GM21423 (cell line): ENCODE measurements around the gene KIF1C.
A peak's percentile ranks its signal among the peaks of the same experiment; 100 is the strongest.

Experiments
- ATAC-seq: cut with Tn5 transposase; IDR thresholded peaks from one replicate; pipeline ENCODE4 v1.9.1; 2021; ENCODE audit warnings: mild to moderate bottlenecking, moderate library complexity; ENCODE audit not compliant: unreplicated experiment

Gene KIF1C

DNA sequence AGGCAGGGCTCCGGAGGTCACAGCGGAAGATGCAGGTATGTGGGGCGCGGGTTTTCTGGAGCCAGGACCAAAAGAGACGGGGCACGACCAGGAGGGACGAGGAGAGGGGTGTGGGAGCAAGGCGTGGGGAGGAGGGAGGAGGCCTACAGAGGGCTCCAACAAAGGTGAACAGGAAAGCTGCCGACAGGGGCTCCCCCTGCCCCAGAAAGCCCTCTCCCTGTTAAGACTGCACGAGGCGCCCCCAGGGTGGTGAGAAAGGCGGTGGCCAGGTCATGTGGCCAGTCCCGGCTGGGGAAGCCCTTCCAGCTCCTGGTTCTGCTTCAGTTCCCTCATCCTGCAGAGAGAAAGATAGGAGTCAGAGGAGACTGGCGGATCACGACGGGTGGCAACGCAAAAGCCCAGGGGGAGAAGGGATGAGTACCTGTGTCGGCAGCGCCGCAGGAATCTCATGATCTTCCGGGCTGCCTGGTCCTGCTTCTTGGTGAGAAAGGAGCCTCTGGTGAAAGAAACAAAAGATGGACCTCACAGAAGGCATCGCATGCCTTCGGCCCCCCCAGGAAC is 29.2 kb upstream of the KIF1C start:
- ATAC-seq: no peak

DNA sequence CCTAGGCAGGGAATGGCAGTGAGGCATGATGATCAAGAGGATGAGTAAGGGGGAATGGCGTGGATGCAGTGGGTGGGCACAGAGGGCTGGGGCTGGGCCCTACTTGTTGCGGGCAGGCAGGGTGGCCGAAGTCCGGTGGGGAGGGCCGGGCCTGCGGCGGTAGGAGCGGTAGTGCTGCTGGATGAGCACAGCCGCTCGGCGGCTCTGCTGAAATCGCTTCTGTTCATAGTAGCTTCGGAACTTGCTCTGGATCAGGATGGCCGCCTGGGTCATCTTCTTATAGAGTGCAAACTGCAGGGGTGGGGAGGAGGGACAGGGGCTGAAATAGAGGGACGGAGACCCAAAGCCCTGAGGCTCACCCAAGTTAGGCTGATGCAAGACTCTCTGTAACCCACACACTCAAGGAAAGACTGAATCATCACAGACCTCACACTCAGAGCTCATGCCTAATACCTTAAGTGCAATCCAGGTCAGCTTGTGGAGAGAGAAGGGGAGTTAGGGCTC is 28.7 kb upstream of the KIF1C start:
- no peak for ATAC-seq

GRCh38 chr17:4969551-4970173 is 28.1 kb upstream of the KIF1C start:
- ATAC-seq: no peak

DNA sequence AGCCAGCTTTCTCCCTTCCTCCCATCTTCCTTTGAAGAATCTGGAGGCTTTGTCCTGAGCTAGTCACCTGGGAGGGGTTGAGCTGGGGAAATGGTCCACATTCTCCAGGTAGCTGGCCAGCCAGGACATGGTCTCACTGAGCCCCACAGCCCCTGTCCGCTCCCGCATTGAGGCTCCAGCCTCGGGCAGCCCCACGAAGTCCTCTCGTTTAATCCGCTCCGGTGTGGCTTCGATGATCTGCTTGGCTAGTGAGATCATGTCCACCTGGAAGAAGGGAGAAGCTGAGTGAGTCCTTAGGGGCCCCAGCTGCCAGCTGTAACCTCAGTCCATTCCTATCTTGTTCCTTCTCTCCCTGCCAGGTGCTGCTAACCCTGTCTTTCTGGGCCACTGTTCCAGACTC is 27.5 kb upstream of the KIF1C start:
- ATAC-seq: no peak

DNA sequence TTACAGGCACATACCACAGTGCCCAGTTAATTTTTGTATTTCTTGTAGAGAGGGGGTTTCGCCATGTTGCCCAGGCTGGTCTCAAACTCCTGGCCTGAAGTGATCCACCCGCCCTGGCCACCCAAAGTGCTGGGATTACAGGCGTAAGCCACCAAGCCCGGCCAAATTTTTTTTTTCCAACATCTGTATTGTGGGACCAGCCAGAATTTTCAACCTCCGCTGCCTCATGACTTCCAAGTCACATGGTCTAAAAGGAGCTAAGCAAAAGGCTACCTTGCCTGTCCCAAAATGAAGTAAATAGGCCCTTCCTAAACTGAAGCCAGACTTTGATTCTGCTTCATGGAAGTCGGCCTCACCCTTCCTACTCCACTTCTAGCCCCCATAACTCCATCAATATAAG is 25.9 kb upstream of the KIF1C start:
- no peak for ATAC-seq

- no peak for ATAC-seq
Measured at GRCh38 chr17:4972322-4972721, 25.4 kb upstream of the KIF1C start.

- ATAC-seq: no peak
Measured at GRCh38 chr17:4972752-4973151, 25.0 kb upstream of the KIF1C start.

DNA sequence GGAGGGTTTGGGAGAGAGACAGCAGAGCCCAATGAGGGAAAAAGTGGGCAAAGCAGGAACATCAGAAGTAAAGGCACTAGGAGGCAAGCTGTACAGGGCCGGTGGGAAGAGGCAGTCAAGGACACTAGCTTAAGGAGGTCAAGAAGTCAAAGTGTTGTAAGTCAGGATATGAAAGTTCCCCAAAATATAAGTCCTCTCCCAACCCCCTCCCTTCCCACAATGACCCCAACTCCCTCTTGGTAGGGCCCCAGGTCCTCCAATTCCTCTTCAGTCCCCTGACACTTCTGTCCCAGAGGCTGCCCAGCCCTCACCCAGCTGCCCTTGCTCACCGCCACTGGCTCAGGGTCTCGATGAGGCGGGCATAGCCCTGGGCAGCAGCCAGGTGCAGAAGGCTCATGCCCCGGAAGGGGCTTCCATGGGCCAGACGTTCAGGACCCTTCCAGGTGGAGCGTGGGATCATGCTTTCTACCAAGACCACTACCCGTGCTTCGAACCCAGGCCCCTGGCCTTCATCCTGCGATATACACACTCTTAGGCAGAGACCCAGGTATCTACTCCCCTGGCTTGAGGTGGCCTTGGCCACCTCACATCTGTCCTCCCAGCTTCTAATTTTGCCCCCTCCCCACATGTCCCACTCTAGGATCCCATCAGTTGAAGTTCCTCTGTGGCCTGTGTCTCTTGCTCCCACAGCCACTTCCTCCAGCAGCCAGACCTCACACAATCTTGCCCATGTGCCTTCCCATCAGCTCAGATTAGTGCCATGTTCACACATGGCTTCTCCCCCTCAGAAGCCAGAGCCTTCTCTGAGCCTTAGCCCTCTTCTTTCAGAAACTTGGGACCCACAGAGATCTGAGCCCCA is 24.3 kb upstream of the KIF1C start:
- ATAC-seq: no peak

DNA sequence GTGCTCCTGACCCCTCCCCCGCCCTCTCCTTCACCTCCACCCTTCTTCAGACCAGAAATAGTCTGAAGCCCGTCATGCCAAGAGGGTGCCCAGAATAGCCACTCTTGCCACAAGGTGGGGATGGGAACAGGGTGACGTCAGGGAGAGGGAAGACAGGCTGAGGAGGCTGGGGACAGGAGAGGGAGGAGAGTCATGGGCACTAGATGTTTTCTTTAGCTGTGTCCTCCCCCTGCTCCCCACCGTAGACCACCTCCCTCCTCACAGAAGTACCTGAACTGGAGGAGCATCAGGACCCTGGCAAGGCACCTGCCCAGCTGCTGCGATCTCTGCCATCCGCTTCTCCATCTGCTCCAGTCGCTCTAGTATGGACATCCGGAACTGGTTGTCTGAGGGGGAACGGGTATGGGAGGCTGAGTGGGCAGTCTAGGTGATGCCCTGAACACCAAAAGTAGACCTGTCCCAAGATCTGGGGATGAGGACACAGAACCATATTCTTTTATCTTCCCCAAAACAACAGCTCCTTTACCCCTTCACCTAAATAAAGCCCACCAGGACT is 23.6 kb upstream of the KIF1C start:
- ATAC-seq: no peak

- ATAC-seq: no peak
Measured at GRCh38 chr17:4978726-4979125, 19.0 kb upstream of the KIF1C start.

- no peak for ATAC-seq
Measured at GRCh38 chr17:4980644-4981216, 17.0 kb upstream of the KIF1C start.

- ATAC-seq: no peak
Measured at GRCh38 chr17:4982305-4982704, 15.4 kb upstream of the KIF1C start.

- no peak for ATAC-seq
Measured at GRCh38 chr17:4986403-4986802, 11.3 kb upstream of the KIF1C start.

DNA sequence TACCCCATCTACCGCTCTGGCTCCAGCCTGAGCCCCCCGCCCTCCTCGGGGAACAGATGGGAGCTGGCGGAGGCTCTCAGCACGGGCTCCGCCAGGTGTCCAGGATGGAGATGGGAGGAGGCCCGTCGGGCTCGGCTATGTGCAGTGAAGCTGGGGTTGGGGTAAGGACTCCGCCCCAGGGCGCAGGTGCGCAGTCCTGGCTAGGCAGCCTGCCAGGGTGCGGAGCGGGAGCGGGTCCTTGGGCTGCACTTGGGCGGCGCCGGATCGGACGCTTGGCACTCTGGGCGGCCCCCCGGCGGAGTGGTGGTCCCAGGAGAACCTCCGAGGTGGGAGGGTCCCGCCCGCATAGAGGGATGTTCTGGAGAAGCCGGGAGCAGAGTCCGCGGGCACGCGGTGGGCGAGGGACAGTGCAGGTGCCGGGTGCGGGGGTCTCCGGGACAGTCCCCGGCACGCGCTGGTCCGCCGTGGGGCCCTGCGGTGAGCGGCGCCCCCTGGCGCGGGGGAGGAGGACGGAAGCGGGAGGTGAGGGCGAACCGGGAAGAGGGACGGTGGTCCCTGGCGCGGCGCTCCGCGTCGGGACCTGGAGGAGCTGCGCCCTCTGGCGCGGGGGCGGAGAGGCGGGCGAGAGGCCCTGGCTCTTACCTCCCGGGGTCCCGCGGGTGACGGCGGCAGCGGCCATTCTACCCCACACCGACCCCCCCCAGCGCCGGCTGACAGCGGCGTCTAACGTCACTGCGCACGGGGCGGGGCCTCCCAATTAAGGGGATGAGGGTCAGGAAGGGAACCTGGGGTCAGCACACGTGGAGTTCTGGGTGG is 10.6 kb upstream of the KIF1C start, which contains the start of gene CAMTA2:
TSS of gene CAMTA2 (minus strand) at position 725 of the 816 bp plus-strand sequence. CDS start 1,453 bp downstream, outside the sequence.
- peak; percentile 65 for ATAC-seq

DNA sequence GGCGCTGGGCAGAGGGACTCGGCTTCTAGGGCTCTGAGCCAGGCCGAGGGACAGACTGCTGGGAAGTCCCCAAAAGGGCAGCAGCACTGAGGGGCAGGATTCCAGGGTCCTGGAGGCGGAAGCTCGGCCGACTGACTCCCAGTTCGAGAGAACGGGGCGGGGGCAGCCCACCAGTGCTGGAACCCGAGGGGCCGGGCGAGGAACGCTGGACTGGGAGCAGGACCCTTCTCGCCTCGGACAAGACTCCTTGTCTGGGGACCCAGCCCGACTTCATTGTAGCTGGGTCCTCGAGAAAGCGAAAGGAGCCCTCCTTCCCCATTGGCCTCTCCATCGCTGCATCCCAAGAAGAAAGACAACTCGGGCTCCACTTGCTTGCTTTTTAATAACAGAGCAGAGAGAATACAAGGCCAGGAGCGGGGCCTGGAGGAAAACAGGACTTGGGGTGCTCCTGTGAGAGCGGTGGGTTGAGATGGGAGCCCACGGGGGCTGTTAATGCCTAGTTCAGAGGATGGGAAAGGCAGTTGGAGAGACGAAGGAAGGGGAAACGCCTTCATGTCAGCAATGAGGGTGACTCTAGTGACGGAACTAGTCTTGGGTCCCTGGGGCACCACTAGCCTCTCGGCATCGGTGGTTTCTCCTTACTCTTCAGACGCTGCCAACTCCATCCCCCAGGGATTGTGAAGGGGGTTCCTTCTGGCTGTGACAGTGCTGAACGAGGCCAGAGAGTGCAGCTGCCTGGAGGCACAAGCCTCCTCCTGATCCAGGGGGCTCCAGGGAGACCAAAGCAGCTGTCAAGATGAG is 9.8 kb upstream of the KIF1C start:
- peak; percentile 6 for ATAC-seq

DNA sequence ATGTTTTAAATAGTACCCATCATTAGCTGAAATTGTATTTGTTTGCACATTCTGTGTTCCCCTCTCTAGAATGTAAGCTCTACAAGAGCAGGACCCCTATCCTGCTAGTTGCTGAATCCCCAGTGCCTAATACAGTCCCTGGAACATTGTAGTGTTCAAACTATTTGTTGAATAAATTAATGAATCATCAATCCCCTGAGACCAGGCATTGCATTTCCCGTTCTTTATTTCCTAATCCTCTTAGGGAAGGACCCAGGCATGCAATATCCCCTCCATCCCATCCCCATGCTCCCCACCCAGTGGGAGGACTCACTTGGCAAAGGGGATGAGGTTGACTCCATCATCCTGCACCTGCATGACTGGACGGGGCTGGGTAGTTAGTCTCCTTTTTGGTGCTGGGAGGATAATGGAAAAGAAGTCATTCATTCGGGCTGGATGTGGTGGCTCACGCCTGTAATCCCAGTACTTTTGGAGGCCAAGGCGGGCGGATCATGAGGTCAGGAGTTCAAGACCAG is 3.6 kb upstream of the KIF1C start:
- ATAC-seq: no peak

DNA sequence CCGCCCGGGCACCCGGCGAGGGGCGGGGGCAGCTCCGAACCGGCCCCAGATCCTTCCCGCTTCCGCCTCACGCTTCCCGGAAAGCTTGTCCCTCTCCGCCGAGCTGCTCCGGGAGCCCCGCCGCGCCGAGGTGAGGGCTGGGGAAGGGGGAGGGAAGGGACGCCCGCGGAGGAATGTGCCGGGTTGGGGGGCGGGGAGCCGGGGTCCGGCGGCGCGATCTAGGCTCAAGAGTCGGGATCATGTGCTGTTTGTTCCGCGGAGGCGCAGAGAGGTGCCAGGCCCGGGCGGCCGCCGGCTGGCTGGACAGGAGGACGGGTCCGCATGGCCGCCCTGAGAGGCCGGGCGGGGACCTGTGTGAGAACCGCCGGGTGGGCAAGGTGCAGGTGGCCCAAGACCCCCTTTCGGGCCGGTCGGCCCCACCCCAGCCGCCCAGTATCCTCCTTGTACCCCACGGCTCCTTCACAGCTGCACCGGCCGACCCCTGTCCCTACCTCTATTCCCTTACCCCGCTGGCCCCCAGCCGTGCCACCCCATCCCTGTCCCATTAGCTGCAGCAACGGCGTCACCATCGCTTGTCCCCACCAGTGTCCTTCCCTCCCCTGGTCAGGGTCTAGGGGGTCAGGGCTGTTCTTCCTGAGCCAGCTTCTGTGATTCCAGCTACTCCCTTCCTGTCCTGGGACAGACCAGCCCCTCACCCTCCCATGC is 429 bp downstream of the KIF1C start:
- ATAC-seq: peak; percentile 2

DNA sequence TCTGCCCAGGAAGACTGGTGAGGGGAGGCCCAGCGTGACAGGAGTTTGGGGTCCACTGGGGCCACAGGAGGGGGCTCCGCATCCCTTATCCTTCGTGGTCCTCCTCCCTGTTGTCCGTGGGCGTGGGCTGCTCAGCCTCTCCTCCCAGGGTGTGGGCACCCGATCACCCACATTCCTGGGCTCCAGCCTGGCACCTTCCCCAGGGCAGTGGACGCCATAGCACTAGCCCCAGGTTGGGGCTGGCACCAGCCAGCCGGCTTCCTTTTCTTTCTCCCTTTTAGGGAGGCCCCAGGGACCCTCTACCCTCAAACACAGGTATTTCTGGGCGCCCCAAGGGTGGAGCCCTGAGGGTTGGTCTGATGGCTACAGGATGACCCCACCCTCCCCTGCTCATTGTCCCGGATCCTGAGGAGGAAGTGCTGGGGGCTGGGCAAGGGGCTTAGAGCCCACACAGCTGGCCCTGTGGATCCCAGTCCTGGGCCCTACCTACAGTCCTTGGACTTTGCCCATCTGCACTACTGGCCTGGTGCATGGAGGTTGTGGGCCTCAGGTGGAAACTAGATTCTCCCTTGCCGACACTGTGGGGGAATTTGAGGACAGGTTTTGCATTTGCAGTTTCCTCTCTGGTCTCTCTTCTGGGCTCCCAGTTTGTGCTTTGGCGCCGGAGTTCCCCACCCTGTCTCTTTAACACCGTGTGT is 1.1 kb downstream of the KIF1C start:
- ATAC-seq: no peak
